Panc1 (cell line): ENCODE data around the gene SLC26A11. TPM values are rescaled to one million over a fixed set of nuclear protein-coding genes. Genes with fewer than 3 reads are reported as not detected.
A peak's percentile ranks its signal among the peaks of the same experiment; 100 is the strongest.

Experiments
- ATAC-seq: fragments of 200-7000 bp; cut with Tn5 transposase; 2 replicates; pipeline ENCODE4 v1.9.1; 2020; ENCODE audit warnings: mild to moderate bottlenecking, moderate library complexity
- BruUV-seq: library from RNA; stranded (reverse); fragments of 400-500 nt; replicated peaks from 2 replicates; lab custom pipeline; 2021; lab: Mats Ljungman, UMichigan
- CTCF ChIA-PET: fragments of 300-600 bp; sonication (Branson Sonifier 250); formaldehyde crosslinking; loops from one replicate; lab custom pipeline; 2022; ENCODE audit warnings: antibody characterized with exemption; lab: Charles Lee
- POLR2A ChIA-PET: fragments of 300-600 bp; sonication (Branson Sonifier 250); formaldehyde crosslinking; loops from one replicate; lab custom pipeline; 2022; ENCODE audit warnings: antibody characterized with exemption; lab: Charles Lee
- DNase-seq: peaks from one replicate; pipeline ENCODE4 v3.0.0-alpha.2; 2010; ENCODE audit warnings: low read depth, low spot score
- H3K27ac ChIP-seq: 2 replicates; pipeline ENCODE4 v1.5.1; 2011; ENCODE audit warnings: mild to moderate bottlenecking, low read length, inconsistent platforms
- H3K27me3 ChIP-seq: fragments of 200-500 bp; sonication (Bioruptor generic); 2 replicates; pipeline ENCODE4 v1.6.0; 2014; ENCODE audit warnings: low read length, inconsistent platforms; ENCODE audit not compliant: control insufficient read depth, insufficient read depth
- H3K36me3 ChIP-seq: fragments of 200-500 bp; sonication (Bioruptor generic); 2 replicates; pipeline ENCODE4 v1.5.1; 2014; ENCODE audit warnings: inconsistent platforms, mild to moderate bottlenecking, low read length, moderate library complexity; ENCODE audit not compliant: control insufficient read depth, insufficient read depth
- H3K4me1 ChIP-seq: 2 replicates; pipeline ENCODE4 v1.5.1; 2011; ENCODE audit warnings: inconsistent platforms, mild to moderate bottlenecking, low read length, moderate library complexity; ENCODE audit not compliant: control insufficient read depth, insufficient read depth
- H3K4me3 ChIP-seq, 2 experiments: 2 replicates each; pipeline ENCODE4 v1.5.1; 2011 to 2012; ENCODE audit warnings: low read depth in 2 of 2, low read length in 2 of 2, mild to moderate bottlenecking in 2 of 2, inconsistent platforms in 1 of 2, moderate library complexity in 1 of 2
- H3K9me3 ChIP-seq: fragments of 200-500 bp; sonication (Bioruptor generic); 2 replicates; pipeline ENCODE4 v1.5.1; 2014; ENCODE audit warnings: low read depth, mild to moderate bottlenecking, inconsistent platforms, low read length, moderate library complexity; ENCODE audit not compliant: control insufficient read depth, insufficient read depth
- POLR2AphosphoS5 ChIP-seq: IDR thresholded peaks from 2 replicates; pipeline ENCODE4 v1.6.1; 2012; ENCODE audit warnings: mild to moderate bottlenecking, low read depth, low read length, moderate library complexity
- REST ChIP-seq, 2 experiments: IDR thresholded peaks; 2 replicates each; pipeline ENCODE4 v1.6.1; 2011 to 2012; ENCODE audit warnings: low read depth in 2 of 2, control low read depth in 1 of 2, low read length in 1 of 2, mild to moderate bottlenecking in 1 of 2, moderate library complexity in 1 of 2; ENCODE audit not compliant: insufficient read depth in 1 of 2
- SIN3A ChIP-seq: IDR thresholded peaks from 2 replicates; pipeline ENCODE4 v1.6.1; 2012; ENCODE audit warnings: low read depth, mild to moderate bottlenecking, low read length, moderate library complexity, borderline replicate concordance; ENCODE audit not compliant: insufficient read depth
- in situ Hi-C: cut with HindIII; loops from 2 replicates; pipeline ENCODE4 v1.10.0; 2016; ENCODE audit warnings: low sequenced_read_pairs, low pct_unique_long_range_greater_than_20kb
- intact Hi-C: fragments of 100-400 bp; cut with micrococcal nuclease; formaldehyde crosslinking; loops from one replicate; pipeline ENCODE4 v1.10.0; 2022; ENCODE audit not compliant: unreplicated experiment
- total RNA-seq: library from RNA; stranded (reverse); gene quantifications from one replicate; pipeline ENCODE4 v1.2.1, GENCODE V29; 2021; ENCODE audit not compliant: unreplicated experiment
- TF ChIP-seq, protein P1 (sequence below): fragments of 450-650 bp; IDR thresholded peaks from 2 replicates; pipeline ENCODE4 v1.5.1; 2017; ENCODE audit warnings: mild to moderate bottlenecking

The SLC26A11 gene
- total RNA-seq, 1 experiment from 2014 or later = 30.9 TPM

GRCh38 chr17:80277751-80278671 is 57.8 kb downstream of the SLC26A11 start:
- Histone ChIP-seq H3K27ac (peak overlapping the region; percentile 77), H3K4me3 (peak overlapping the region in 1 of 2 experiments; percentile 33; a peak in 2 of 4 replicates), H3K36me3 (peaks cover 2% of the 10 kb centered on the region; the same call in 1 of the 2 replicates), H3K27me3 (no peaks in the 10 kb centered on the region), H3K9me3 (no peaks in the 10 kb centered on the region), H3K4me1 (peaks cover 35% of the 10 kb centered on the region)
- DNase-seq (no peak), ATAC-seq (peak; percentile 86)
- no TSS peak for BruUV-seq
- intact Hi-C loops (no loop called here), in situ Hi-C loops (no loop called here)
- ChIA-PET POLR2A (no interaction called here), CTCF (no interaction called here)
- TF ChIP-seq REST (IDR thresholded peaks at IDR 0.05; ENCODE audit: insufficient read depth in 1 of 2, low read depth in 2 of 2, low read length in 1 of 2) = no peak
- TF ChIP-seq POLR2AphosphoS5 = peak; percentile 14; the same call in 1 of the 2 replicates
- TF ChIP-seq SIN3A = no peak

GRCh38 chr17:80279895-80280294 is 59.7 kb downstream of the SLC26A11 start:
- H3K4me1 ChIP-seq = peaks cover 35% of the 10 kb centered on the region
- CTCF ChIA-PET = no interaction called here
- no peaks in the 10 kb centered on the region for H3K27me3 ChIP-seq
- in situ Hi-C loops (no loop called here), intact Hi-C loops (no loop called here)
- POLR2A ChIA-PET = interaction anchor here (0.7 kb wide), 1 partner anchor 9 kb away, joined by 4 read pairs; no protein-coding TSS in a partner anchor
- DNase-seq (no peak), ATAC-seq (no peak)
- TF ChIP-seq REST (IDR thresholded peaks at IDR 0.05; ENCODE audit: insufficient read depth in 1 of 2, low read depth in 2 of 2, low read length in 1 of 2) (no peak), POLR2AphosphoS5 (no peak)
- TF ChIP-seq, protein P1, sequence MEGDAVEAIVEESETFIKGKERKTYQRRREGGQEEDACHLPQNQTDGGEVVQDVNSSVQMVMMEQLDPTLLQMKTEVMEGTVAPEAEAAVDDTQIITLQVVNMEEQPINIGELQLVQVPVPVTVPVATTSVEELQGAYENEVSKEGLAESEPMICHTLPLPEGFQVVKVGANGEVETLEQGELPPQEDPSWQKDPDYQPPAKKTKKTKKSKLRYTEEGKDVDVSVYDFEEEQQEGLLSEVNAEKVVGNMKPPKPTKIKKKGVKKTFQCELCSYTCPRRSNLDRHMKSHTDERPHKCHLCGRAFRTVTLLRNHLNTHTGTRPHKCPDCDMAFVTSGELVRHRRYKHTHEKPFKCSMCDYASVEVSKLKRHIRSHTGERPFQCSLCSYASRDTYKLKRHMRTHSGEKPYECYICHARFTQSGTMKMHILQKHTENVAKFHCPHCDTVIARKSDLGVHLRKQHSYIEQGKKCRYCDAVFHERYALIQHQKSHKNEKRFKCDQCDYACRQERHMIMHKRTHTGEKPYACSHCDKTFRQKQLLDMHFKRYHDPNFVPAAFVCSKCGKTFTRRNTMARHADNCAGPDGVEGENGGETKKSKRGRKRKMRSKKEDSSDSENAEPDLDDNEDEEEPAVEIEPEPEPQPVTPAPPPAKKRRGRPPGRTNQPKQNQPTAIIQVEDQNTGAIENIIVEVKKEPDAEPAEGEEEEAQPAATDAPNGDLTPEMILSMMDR = no peak
- no peak overlapping the region; the same call in 1 of the 2 replicates for H3K27ac ChIP-seq
- H3K4me3 ChIP-seq = no peak overlapping the region
- peaks cover 2% of the 10 kb centered on the region; the same call in 1 of the 2 replicates for H3K36me3 ChIP-seq
- H3K9me3 ChIP-seq = no peaks in the 10 kb centered on the region
- TSS peak; percentile 16 for BruUV-seq
